MM.1S (cell line): ENCODE data around the gene LETM1.

Experiments used
- DNase-seq: peaks from one replicate; pipeline ENCODE4 v3.0.0-alpha.2; 2015
- H2AFZ ChIP-seq: fragments of 300-600 bp; sonication (generic); 2 replicates; pipeline ENCODE4 v1.6.0; 2016; ENCODE audit warnings: antibody characterized with exemption, low read length
- H3F3A ChIP-seq: fragments of 300-600 bp; sonication (generic); 2 replicates; pipeline ENCODE4 v1.6.1; 2016; ENCODE audit warnings: mild to moderate bottlenecking, antibody characterized with exemption, low read length, moderate library complexity, mixed read lengths; ENCODE audit not compliant: insufficient read depth
- H3K27ac ChIP-seq: fragments of 300-600 bp; sonication (generic); 2 replicates; pipeline ENCODE4 v1.5.1; 2016; ENCODE audit warnings: mild to moderate bottlenecking, low read length
- H3K27me3 ChIP-seq: fragments of 300-600 bp; sonication (generic); replicated peaks from 2 replicates; pipeline ENCODE4 v1.6.0; 2016; ENCODE audit warnings: low read length; ENCODE audit not compliant: insufficient read depth
- H3K36me3 ChIP-seq: fragments of 300-600 bp; sonication (generic); replicated peaks from 2 replicates; pipeline ENCODE4 v1.6.1; 2016; ENCODE audit warnings: mild to moderate bottlenecking, low read length, mixed read lengths; ENCODE audit not compliant: insufficient read depth
- H3K4me1 ChIP-seq: fragments of 300-600 bp; sonication (generic); 2 replicates; pipeline ENCODE4 v1.6.1; 2016; ENCODE audit warnings: low read length, mixed read lengths
- H3K4me2 ChIP-seq: fragments of 300-600 bp; sonication (generic); 2 replicates; pipeline ENCODE4 v1.6.0; 2016; ENCODE audit warnings: low read depth, low read length
- H3K4me3 ChIP-seq: fragments of 300-600 bp; sonication (generic); 2 replicates; pipeline ENCODE4 v1.5.1; 2016; ENCODE audit warnings: low read length, mixed read lengths
- H3K79me2 ChIP-seq: fragments of 300-600 bp; sonication (generic); 2 replicates; pipeline ENCODE4 v1.6.1; 2016; ENCODE audit warnings: mixed run types, low read length, mixed read lengths
- H3K9ac ChIP-seq: fragments of 300-600 bp; sonication (generic); 2 replicates; pipeline ENCODE4 v1.6.1; 2016; ENCODE audit warnings: low read length, mixed read lengths
- H3K9me2 ChIP-seq: fragments of 300-600 bp; sonication (generic); replicated peaks from 2 replicates; pipeline ENCODE4 v1.6.1; 2016; ENCODE audit warnings: mild to moderate bottlenecking, low read length, mixed read lengths; ENCODE audit not compliant: insufficient read depth
- H3K9me3 ChIP-seq: fragments of 300-600 bp; sonication (generic); replicated peaks from 2 replicates; pipeline ENCODE4 v1.6.1; 2016; ENCODE audit warnings: mild to moderate bottlenecking, low read length, mixed read lengths; ENCODE audit not compliant: insufficient read depth
- H4K20me1 ChIP-seq: fragments of 300-600 bp; sonication (generic); 2 replicates; pipeline ENCODE4 v1.6.1; 2016; ENCODE audit warnings: mild to moderate bottlenecking, low read length, moderate library complexity, mixed read lengths; ENCODE audit not compliant: insufficient read depth
- CTCF ChIP-seq: fragments of 300-600 bp; sonication (generic); IDR thresholded peaks from 2 replicates; pipeline ENCODE4 v1.5.1; 2016; ENCODE audit warnings: antibody characterized with exemption, low read length, mixed read lengths
- EZH2 ChIP-seq: fragments of 300-600 bp; sonication (generic); optimal IDR thresholded peaks from 2 replicates; pipeline ENCODE3; 2017; ENCODE audit warnings: low read depth, mild to moderate bottlenecking, antibody characterized with exemption, low read length, mixed read lengths
- EZH2phosphoT487 ChIP-seq: fragments of 300-600 bp; sonication (generic); IDR thresholded peaks from 2 replicates; pipeline ENCODE4 v1.6.1; 2018; ENCODE audit warnings: antibody characterized with exemption, low read length

LETM1 gene

GRCh38 chr4:1887052-1887451 lies 31.1 kb upstream of the LETM1 start:
- no peaks in the 10 kb centered on the region for H3K9me3 ChIP-seq
- no peak for DNase-seq
- no peak overlapping the region for H3K27ac ChIP-seq
- no peak overlapping the region for H3K4me2 ChIP-seq
- no peak overlapping the region for H2AFZ ChIP-seq
- H3K4me1 ChIP-seq: no peaks in the 10 kb centered on the region
- no peaks in the 10 kb centered on the region for H3K27me3 ChIP-seq
- H3K4me3 ChIP-seq: no peak overlapping the region
- TF ChIP-seq EZH2 (no peak), CTCF (no peak), EZH2phosphoT487 (no peak)
- no peak overlapping the region for H3K9ac ChIP-seq
- H4K20me1 ChIP-seq: peaks cover 42% of the 10 kb centered on the region
- 0 out of 2 replicates have a peak, but pooled peaks cover 2% of the 10 kb centered on the region for H3F3A ChIP-seq
- H3K79me2 ChIP-seq: peaks cover 100% of the 10 kb centered on the region
- no peaks in the 10 kb centered on the region for H3K9me2 ChIP-seq
- H3K36me3 ChIP-seq: no peaks in the 10 kb centered on the region

- no peak for DNase-seq
- H3K36me3 ChIP-seq: no peaks in the 10 kb centered on the region
- no peaks in the 10 kb centered on the region for H3K27me3 ChIP-seq
- H3K9me2 ChIP-seq: no peaks in the 10 kb centered on the region
- H3K27ac ChIP-seq: no peak overlapping the region
- H4K20me1 ChIP-seq: peaks cover 52% of the 10 kb centered on the region
- no peak overlapping the region for H3K4me3 ChIP-seq
- H3F3A ChIP-seq: 0 out of 2 replicates have a peak, but pooled peaks cover 2% of the 10 kb centered on the region
- peaks cover 100% of the 10 kb centered on the region for H3K79me2 ChIP-seq
- H3K9me3 ChIP-seq: no peaks in the 10 kb centered on the region
- no peak overlapping the region for H3K9ac ChIP-seq
- H3K4me1 ChIP-seq: no peaks in the 10 kb centered on the region
- H3K4me2 ChIP-seq: no peak overlapping the region
- no peak overlapping the region for H2AFZ ChIP-seq
- no peak for TF ChIP-seq EZH2
- no peak for TF ChIP-seq EZH2phosphoT487
- TF ChIP-seq CTCF: no peak
Observed at GRCh38 chr4:1885414-1885813, 29.5 kb upstream of the LETM1 start.

GRCh38 chr4:1883583-1883982 lies 27.6 kb upstream of the LETM1 start:
- Histone ChIP-seq H3K4me1 (no peaks in the 10 kb centered on the region), H3K4me3 (no peak overlapping the region), H3K9me2 (no peaks in the 10 kb centered on the region), H3K9ac (no peak overlapping the region), H2AFZ (no peak overlapping the region), H3F3A (0 out of 2 replicates have a peak, but pooled peaks cover 2% of the 10 kb centered on the region), H3K27me3 (no peaks in the 10 kb centered on the region), H3K4me2 (no peak overlapping the region), H4K20me1 (peaks cover 60% of the 10 kb centered on the region), H3K79me2 (peaks cover 98% of the 10 kb centered on the region), H3K36me3 (no peaks in the 10 kb centered on the region), H3K27ac (no peak overlapping the region), H3K9me3 (no peaks in the 10 kb centered on the region)
- DNase-seq: no peak
- TF ChIP-seq EZH2 (no peak), CTCF (no peak), EZH2phosphoT487 (no peak)
